ENCODE measurements around the gene SETBP1.

Gene SETBP1

DNA sequence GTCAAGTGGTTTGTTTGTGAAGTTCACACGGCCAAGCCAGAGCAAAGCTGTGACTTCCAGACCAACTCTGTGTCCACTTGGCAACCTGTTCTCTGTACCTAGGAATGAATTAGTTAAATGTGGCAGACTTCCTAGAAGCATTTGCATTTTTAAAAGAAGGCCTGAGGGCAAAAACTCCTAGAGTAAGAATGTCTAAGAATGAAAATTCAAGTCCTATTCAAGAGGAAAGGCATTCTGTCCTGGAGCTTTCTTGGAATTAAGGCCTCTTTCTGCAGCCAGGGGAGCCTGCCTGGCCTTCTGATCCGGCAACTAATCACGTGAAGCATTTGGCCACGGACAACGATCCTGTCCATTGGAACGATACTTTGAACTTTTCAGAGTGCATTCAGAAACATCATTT is 155.0 kb downstream of the SETBP1 start:
- H3K4me1 ChIP-seq (ENCODE audit: control insufficient read depth, low read length), result peaks cover 34% of the 10 kb centered on the region
- no peak overlapping the region for H3K27ac ChIP-seq (ENCODE audit: low read depth, low read length)
- no peaks in the 10 kb centered on the region for H4K20me1 ChIP-seq (ENCODE audit: control insufficient read depth, insufficient read depth, low read depth, low read length)
- H3K9me3 ChIP-seq (ENCODE audit: control insufficient read depth, insufficient read depth, low read length), result no peaks in the 10 kb centered on the region
- no peaks in the 10 kb centered on the region for H3K36me3 ChIP-seq (ENCODE audit: control insufficient read depth, low read length)
- no peak overlapping the region for H3K4me3 ChIP-seq (ENCODE audit: low read length)
- no peak overlapping the region for H3K4me2 ChIP-seq (ENCODE audit: low read length)
- TF ChIP-seq, protein P1, sequence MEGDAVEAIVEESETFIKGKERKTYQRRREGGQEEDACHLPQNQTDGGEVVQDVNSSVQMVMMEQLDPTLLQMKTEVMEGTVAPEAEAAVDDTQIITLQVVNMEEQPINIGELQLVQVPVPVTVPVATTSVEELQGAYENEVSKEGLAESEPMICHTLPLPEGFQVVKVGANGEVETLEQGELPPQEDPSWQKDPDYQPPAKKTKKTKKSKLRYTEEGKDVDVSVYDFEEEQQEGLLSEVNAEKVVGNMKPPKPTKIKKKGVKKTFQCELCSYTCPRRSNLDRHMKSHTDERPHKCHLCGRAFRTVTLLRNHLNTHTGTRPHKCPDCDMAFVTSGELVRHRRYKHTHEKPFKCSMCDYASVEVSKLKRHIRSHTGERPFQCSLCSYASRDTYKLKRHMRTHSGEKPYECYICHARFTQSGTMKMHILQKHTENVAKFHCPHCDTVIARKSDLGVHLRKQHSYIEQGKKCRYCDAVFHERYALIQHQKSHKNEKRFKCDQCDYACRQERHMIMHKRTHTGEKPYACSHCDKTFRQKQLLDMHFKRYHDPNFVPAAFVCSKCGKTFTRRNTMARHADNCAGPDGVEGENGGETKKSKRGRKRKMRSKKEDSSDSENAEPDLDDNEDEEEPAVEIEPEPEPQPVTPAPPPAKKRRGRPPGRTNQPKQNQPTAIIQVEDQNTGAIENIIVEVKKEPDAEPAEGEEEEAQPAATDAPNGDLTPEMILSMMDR (IDR thresholded peaks at IDR 0.05; ENCODE audit: low read depth, low read length, poor library complexity, severe bottlenecking), result no peak
- no peak for TF ChIP-seq EZH2phosphoT487 (IDR thresholded peaks at IDR 0.05; ENCODE audit: borderline replicate concordance, low read length)
- H3K27me3 ChIP-seq (ENCODE audit: control insufficient read depth, low read length), result no peaks in the 10 kb centered on the region
- no peaks in the 10 kb centered on the region for H3K9me2 ChIP-seq (replicated peaks; ENCODE audit: control insufficient read depth, low read length)
- H3F3A ChIP-seq (ENCODE audit: control insufficient read depth, insufficient read depth), result no peaks in the 10 kb centered on the region
- peaks cover 18% of the 10 kb centered on the region for H3K79me2 ChIP-seq (ENCODE audit: control insufficient read depth, low read length)

DNA sequence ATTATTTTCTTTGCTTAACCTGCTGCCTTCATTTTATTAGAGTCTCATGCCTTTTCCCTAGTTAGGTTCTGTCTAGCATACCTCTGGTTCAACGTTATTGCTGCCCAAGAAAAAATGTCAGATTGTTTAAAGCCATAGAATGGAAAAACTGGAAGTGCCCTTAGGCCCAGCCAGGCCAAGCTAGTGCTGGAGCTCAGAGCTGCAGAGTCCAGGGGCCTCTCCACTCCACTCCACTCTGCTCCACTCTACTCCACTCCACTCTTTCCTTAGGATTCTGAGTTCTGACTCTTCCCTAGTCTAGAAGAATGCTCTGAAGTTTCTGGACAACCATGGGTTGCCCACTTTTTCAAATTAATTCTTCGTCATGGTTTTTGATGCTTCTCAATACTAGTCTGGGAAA is 155.6 kb downstream of the SETBP1 start:
- no peak overlapping the region for H3K4me2 ChIP-seq (ENCODE audit: low read length)
- peaks cover 34% of the 10 kb centered on the region for H3K4me1 ChIP-seq (ENCODE audit: control insufficient read depth, low read length)
- no peak for TF ChIP-seq EZH2phosphoT487 (IDR thresholded peaks at IDR 0.05; ENCODE audit: borderline replicate concordance, low read length)
- TF ChIP-seq, protein P1 (IDR thresholded peaks at IDR 0.05; ENCODE audit: low read depth, low read length, poor library complexity, severe bottlenecking), result no peak
- H3K36me3 ChIP-seq (ENCODE audit: control insufficient read depth, low read length), result no peaks in the 10 kb centered on the region
- H3K79me2 ChIP-seq (ENCODE audit: control insufficient read depth, low read length), result peaks cover 16% of the 10 kb centered on the region
- no peaks in the 10 kb centered on the region for H3K27me3 ChIP-seq (ENCODE audit: control insufficient read depth, low read length)
- H3F3A ChIP-seq (ENCODE audit: control insufficient read depth, insufficient read depth), result no peaks in the 10 kb centered on the region
- H3K4me3 ChIP-seq (ENCODE audit: low read length), result no peak overlapping the region
- H3K9me3 ChIP-seq (ENCODE audit: control insufficient read depth, insufficient read depth, low read length), result no peaks in the 10 kb centered on the region
- H3K9me2 ChIP-seq (replicated peaks; ENCODE audit: control insufficient read depth, low read length), result no peaks in the 10 kb centered on the region
- H3K27ac ChIP-seq (ENCODE audit: low read depth, low read length), result no peak overlapping the region
- H4K20me1 ChIP-seq (ENCODE audit: control insufficient read depth, insufficient read depth, low read depth, low read length), result no peaks in the 10 kb centered on the region

- Histone ChIP-seq H3K4me3 (ENCODE audit: low read length) (no peak overlapping the region), H3K27ac (ENCODE audit: low read depth, low read length) (no peak overlapping the region), H3K9me2 (replicated peaks; ENCODE audit: control insufficient read depth, low read length) (no peaks in the 10 kb centered on the region), H3K27me3 (ENCODE audit: control insufficient read depth, low read length) (no peaks in the 10 kb centered on the region), H4K20me1 (ENCODE audit: control insufficient read depth, insufficient read depth, low read depth, low read length) (no peaks in the 10 kb centered on the region), H3K36me3 (ENCODE audit: control insufficient read depth, low read length) (no peaks in the 10 kb centered on the region), H3F3A (ENCODE audit: control insufficient read depth, insufficient read depth) (no peaks in the 10 kb centered on the region), H3K79me2 (ENCODE audit: control insufficient read depth, low read length) (peaks cover 16% of the 10 kb centered on the region), H3K4me2 (ENCODE audit: low read length) (no peak overlapping the region), H3K9me3 (ENCODE audit: control insufficient read depth, insufficient read depth, low read length) (no peaks in the 10 kb centered on the region), H3K4me1 (ENCODE audit: control insufficient read depth, low read length) (peaks cover 43% of the 10 kb centered on the region)
- TF ChIP-seq, protein P1 (IDR thresholded peaks at IDR 0.05; ENCODE audit: low read depth, low read length, poor library complexity, severe bottlenecking), result no peak
- TF ChIP-seq EZH2phosphoT487 (IDR thresholded peaks at IDR 0.05; ENCODE audit: borderline replicate concordance, low read length), result no peak
These were observed 156.9 kb downstream of the SETBP1 start for GRCh38 chr18:44837482-44838180.
